Measurements from ENCODE around the gene TCEAL8. TPM values are rescaled to one million over a fixed set of nuclear protein-coding genes. Genes with fewer than 3 reads are reported as not detected.

TCEAL8 gene
- total RNA-seq, 1 experiment from 2014 or later, result 6.7 TPM

DNA sequence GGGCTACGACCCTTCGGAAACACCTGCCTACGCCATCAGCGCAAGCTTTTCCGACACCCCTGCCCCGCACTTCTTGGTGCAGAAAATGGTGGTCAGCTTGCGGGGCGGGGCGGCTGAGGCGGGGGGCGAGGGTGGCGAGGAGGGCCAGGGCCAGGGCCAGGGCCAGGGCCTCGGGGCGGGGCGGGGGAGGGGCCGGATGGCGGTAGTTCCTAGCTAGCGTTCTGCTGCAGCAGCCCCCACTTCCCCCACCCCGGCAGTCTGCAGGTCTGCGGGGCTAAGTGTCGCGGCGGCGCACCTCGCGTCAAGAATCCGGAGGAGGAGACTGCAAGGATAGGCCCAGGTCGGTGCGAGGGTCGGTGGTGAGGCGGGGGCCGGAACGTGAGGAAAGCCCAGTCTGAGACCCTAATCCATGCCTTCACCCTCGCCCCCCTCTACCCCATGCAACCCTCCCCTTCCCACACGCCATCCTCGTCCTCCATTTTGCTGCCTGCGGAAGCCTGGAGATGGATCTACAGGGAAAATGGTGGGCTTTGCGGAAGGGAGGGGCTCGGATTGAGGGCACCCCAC is 39.4 kb downstream of the TCEAL8 start:
- DNase-seq (ENCODE audit: low spot score), result no peak

GRCh38 chrX:103214870-103215424 is 40.0 kb downstream of the TCEAL8 start, which contains the start of gene BEX4:
TSS of gene BEX4 (plus strand) at chrX:103215108. CDS start at chrX:103216154, 1,046 bp downstream.
- DNase-seq (ENCODE audit: low spot score), result no peak

DNA sequence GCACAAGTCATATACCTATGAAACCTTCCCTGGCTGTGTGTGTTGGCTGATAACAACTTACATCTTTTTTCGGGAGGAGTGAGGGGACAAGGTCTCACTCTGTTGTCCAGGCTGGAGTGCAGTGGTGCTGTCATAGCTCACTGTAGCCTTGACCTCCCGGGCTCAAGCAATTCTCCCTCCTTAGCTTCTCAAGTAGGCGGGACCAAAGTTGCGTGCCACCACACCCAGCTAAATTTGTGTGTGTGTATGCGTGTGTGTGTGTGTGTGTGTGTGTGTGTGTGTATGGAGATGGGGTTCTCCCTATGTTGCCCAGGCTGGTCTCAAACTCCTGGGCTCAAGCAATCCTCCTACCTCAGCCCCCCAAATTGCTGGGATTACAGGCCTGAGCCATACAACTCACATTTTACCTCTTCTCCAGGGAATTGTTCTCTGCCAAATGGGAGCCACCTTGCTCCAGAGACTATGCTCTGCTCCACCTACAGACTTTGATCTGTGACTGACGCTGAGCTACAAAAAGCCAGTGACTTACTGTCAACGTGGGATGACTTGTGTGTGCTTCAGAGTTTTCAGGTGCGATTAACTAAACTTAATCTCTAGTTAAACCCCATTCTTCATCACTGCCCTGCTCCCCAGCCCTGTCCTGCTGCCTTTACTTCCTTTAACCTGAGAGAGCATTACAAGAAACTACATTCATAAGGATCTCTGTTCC is 42.1 kb downstream of the TCEAL8 start:
- no peak for DNase-seq (ENCODE audit: low spot score)

DNA sequence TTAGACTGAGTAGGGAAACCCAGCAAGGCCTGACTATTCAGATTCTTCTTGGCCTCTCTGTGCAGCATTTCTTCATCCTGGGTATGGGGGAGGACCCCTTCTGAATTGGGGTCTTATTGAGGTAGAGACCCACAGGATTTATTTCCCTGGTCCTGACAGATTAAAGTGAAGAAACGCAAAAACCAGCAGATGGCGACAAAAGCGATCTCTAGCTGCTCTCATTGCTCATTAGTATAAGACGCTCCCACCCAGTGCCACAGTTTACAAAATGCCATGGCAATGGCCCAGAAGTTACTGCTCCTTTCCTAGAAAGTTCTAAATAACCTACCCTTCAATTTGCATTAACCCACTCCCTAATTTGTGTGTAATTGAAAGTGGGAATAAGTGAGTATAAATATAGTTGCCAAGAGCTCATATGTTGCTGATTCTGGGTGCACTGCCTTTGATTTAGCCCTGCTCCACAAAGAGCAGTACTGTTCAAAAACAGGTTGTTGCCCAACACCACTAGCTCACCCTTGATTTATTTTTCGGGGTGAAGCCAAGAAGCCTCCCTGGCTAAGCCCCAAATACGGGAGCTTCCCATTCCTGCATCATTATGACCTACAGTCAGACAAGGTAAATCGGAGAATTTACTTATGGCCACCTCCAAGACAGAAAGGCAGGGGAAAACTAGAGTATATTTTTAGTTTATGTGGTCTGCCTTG is 43.8 kb downstream of the TCEAL8 start:
- peak; percentile 66 for DNase-seq (ENCODE audit: low spot score)

GRCh38 chrX:103210056-103210455 is 44.9 kb downstream of the TCEAL8 start:
- no peak for DNase-seq (ENCODE audit: low spot score)

Other genes with a start within 250 kb of the TCEAL8 start
- not detected in 2 replicates for gene BEX1, start 191.0 kb downstream of the TCEAL8 start, total RNA-seq (2014; rRNA removed; shearing (Covaris generic))
- not detected in 2 replicates for gene NXF3, start 162.0 kb downstream of the TCEAL8 start, total RNA-seq (2014; rRNA removed; shearing (Covaris generic))
- gene BEX4, start 40.0 kb downstream of the TCEAL8 start, total RNA-seq (2014; rRNA removed; shearing (Covaris generic)), result not detected in 2 replicates
- gene TCEAL5, start 21.6 kb upstream of the TCEAL8 start, total RNA-seq (2014; rRNA removed; shearing (Covaris generic)), result not detected in 2 replicates
- gene BEX2, start 55.8 kb upstream of the TCEAL8 start, total RNA-seq (2014; rRNA removed; shearing (Covaris generic)), result not detected in 2 replicates
- gene TCEAL7, start 75.1 kb upstream of the TCEAL8 start, total RNA-seq (2014; rRNA removed; shearing (Covaris generic)), result not detected in 2 replicates
- 10.3 and 11.8 TPM in 2 replicates for gene TCEAL9, start 101.4 kb upstream of the TCEAL8 start, total RNA-seq (2014; rRNA removed; shearing (Covaris generic))
- gene BEX3, start 121.4 kb upstream of the TCEAL8 start, total RNA-seq (2014; rRNA removed; shearing (Covaris generic)), result not detected in 2 replicates